Vagina (tissue), 2 donors: ENCODE measurements around the gene STK10.

Source experiments
- POLR2A ChIP-seq, 2 donors: fragments of 450-650 bp; IDR thresholded peaks; one replicate each; pipeline ENCODE4 v1.6.1; 2017; ENCODE audit warnings: antibody characterized with exemption in 2 of 2, mild to moderate bottlenecking in 2 of 2, moderate library complexity in 2 of 2
- POLR2AphosphoS5 ChIP-seq, 2 donors: sonication (generic); formaldehyde crosslinking; IDR thresholded peaks; one replicate each; pipeline ENCODE4 v1.9.0; 2017; ENCODE audit warnings: antibody characterized with exemption in 2 of 2, mild to moderate bottlenecking in 2 of 2, low read depth in 1 of 2; ENCODE audit not compliant: insufficient read depth in 1 of 2
- TF ChIP-seq, protein P1 (sequence below), 3 experiments: fragments of 450-650 bp in 2 of 3; fragments of 200-600 bp in 1 of 3; sonication (generic) in 1 of 3; IDR thresholded peaks; one replicate each; pipeline ENCODE4 v1.5.1; 2017 to 2019; ENCODE audit warnings: antibody characterized with exemption in 3 of 3, mild to moderate bottlenecking in 2 of 3, moderate library complexity in 2 of 3

DNA sequence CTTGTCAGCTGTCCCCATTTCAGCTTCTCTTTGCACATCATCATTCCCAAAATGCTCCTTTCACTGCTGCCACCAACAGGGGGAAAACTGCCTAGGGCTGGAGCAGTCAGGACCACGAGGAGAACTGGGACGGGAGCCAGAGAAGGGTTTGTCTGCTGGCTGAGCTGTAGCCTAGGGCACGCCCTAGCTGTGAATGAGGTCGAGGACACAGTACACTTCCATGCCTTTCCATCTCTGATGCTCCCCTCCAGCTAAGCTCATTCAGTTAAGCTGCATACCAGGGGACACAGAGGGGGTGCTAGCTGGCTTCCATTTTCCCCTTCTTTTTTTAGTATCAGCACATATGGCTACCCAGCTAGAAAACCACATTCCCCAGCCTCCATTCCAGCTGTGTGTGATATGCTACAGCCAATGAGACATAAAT is 64.7 kb downstream of the STK10 start:
- TF ChIP-seq, protein P1, sequence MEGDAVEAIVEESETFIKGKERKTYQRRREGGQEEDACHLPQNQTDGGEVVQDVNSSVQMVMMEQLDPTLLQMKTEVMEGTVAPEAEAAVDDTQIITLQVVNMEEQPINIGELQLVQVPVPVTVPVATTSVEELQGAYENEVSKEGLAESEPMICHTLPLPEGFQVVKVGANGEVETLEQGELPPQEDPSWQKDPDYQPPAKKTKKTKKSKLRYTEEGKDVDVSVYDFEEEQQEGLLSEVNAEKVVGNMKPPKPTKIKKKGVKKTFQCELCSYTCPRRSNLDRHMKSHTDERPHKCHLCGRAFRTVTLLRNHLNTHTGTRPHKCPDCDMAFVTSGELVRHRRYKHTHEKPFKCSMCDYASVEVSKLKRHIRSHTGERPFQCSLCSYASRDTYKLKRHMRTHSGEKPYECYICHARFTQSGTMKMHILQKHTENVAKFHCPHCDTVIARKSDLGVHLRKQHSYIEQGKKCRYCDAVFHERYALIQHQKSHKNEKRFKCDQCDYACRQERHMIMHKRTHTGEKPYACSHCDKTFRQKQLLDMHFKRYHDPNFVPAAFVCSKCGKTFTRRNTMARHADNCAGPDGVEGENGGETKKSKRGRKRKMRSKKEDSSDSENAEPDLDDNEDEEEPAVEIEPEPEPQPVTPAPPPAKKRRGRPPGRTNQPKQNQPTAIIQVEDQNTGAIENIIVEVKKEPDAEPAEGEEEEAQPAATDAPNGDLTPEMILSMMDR (IDR thresholded peaks at IDR 0.05): peak in 1 of 3 experiments; percentile 8
- TF ChIP-seq POLR2A (IDR thresholded peaks at IDR 0.05) (no peak), POLR2AphosphoS5 (IDR thresholded peaks at IDR 0.05; ENCODE audit: insufficient read depth in 1 of 2, low read depth in 1 of 2) (no peak)
